ENCODE data around the gene MYBPC2.

The MYBPC2 gene

GRCh38 chr19:50461066-50461875 lies 28.6 kb downstream of the MYBPC2 start:
- Mint-ChIP-seq H3K27me3 (ENCODE audit: low read depth, poor library complexity) (peaks cover 17% of the 10 kb centered on the region), H3K4me1 (peaks cover 21% of the 10 kb centered on the region), H3K27ac (no peak overlapping the region), H3K36me3 (ENCODE audit: low read depth) (no peaks in the 10 kb centered on the region), H3K4me3 (no peak overlapping the region), H3K9me3 (no peaks in the 10 kb centered on the region)
- TF ChIP-seq CTCF (IDR thresholded peaks at IDR 0.05), result peak; percentile 82
- peak; percentile 71 for DNase-seq

GRCh38 chr19:50462970-50463369 lies 30.3 kb downstream of the MYBPC2 start:
- H3K27me3 Mint-ChIP-seq (ENCODE audit: low read depth, poor library complexity), result peaks cover 9% of the 10 kb centered on the region
- peaks cover 28% of the 10 kb centered on the region for H3K4me1 Mint-ChIP-seq
- no peak for TF ChIP-seq CTCF (IDR thresholded peaks at IDR 0.05)
- DNase-seq, result no peak
- no peak overlapping the region for H3K4me3 Mint-ChIP-seq
- no peak overlapping the region for H3K27ac Mint-ChIP-seq
- no peaks in the 10 kb centered on the region for H3K36me3 Mint-ChIP-seq (ENCODE audit: low read depth)
- no peaks in the 10 kb centered on the region for H3K9me3 Mint-ChIP-seq

- peaks cover 32% of the 10 kb centered on the region for H3K4me1 Mint-ChIP-seq
- no peaks in the 10 kb centered on the region for H3K36me3 Mint-ChIP-seq (ENCODE audit: low read depth)
- H3K27ac Mint-ChIP-seq, result no peak overlapping the region
- DNase-seq, result no peak
- H3K4me3 Mint-ChIP-seq, result peak overlapping the region; percentile 64
- H3K27me3 Mint-ChIP-seq (ENCODE audit: low read depth, poor library complexity), result peaks cover 9% of the 10 kb centered on the region
- H3K9me3 Mint-ChIP-seq, result no peaks in the 10 kb centered on the region
- TF ChIP-seq CTCF (IDR thresholded peaks at IDR 0.05), result no peak
These were observed 31.7 kb downstream of the MYBPC2 start for GRCh38 chr19:50464348-50464747.

DNA sequence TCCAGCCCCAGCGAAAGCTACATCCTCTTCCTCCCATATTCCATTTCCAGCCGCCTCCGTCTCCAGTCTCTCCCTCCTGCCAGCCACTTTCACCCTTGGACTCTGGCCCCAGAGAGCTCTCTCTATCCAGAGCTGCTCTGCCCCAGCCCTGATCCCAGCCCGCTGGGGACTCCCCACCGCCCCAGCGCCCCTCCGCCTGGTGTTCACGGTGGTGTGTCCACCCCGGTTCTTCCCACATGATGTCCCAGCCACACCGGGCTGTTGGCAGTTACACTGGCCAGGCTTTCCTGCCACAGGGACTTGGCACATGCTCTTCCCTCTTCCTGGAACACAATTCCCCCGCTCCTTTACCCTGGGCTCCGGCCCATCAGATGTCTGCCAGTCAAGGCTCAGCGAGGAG lies 32.3 kb downstream of the MYBPC2 start:
- no peak for TF ChIP-seq CTCF (IDR thresholded peaks at IDR 0.05)
- Mint-ChIP-seq H3K9me3 (no peaks in the 10 kb centered on the region), H3K4me1 (peaks cover 30% of the 10 kb centered on the region), H3K27ac (no peak overlapping the region), H3K4me3 (no peak overlapping the region), H3K27me3 (ENCODE audit: low read depth, poor library complexity) (peaks cover 12% of the 10 kb centered on the region), H3K36me3 (ENCODE audit: low read depth) (no peaks in the 10 kb centered on the region)
- DNase-seq, result no peak

DNA sequence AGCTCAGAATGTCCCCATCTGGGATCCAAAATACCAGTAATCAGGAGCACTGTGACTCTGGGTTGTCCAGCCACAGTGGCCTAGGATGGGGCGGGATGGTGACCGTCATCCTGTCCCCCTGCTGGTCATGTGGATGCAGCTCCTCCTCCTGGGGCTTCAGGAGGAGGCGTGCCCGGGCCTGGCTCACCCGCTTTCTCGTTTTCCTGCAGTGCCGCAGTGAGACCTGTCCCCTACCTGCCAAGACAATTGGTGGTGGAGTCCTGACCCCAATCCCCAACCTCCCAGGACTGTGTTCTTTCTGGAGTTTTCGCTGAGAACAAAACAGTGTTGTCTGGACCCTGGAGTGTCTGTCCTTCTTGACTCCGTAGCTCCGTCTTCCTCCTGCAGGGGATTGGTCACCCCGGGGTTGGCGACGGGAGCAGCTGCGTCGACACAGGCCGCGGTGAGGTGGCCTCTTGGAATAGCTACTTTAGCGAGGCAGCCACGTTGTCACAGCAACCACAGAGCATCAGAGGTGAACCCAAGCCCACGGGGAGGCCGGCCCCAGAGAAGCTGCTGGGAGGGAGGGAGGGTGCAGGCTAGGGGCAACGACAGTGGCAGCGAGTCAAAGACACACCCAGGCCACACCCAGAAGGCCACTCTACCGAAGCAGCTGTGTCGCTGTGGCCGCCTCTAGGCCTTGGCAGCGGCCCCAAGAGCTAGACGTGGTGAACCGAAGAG lies 33.5 kb downstream of the MYBPC2 start:
- Mint-ChIP-seq H3K27me3 (ENCODE audit: low read depth, poor library complexity) (peaks cover 10% of the 10 kb centered on the region), H3K4me1 (peaks cover 23% of the 10 kb centered on the region), H3K36me3 (ENCODE audit: low read depth) (no peaks in the 10 kb centered on the region), H3K27ac (no peak overlapping the region), H3K9me3 (no peaks in the 10 kb centered on the region), H3K4me3 (no peak overlapping the region)
- peak; percentile 69 for DNase-seq
- peak; percentile 57 for TF ChIP-seq CTCF (IDR thresholded peaks at IDR 0.05)
